MCF 10A (cell line): ENCODE results near the gene CDK18. TPM values are rescaled to one million over a fixed set of nuclear protein-coding genes. Genes with fewer than 3 reads are reported as not detected.

Experiments
- BruUV-seq: library from RNA; stranded (reverse); fragments of 400-500 nt; replicated peaks from 2 replicates; lab custom pipeline; 2021; lab: Mats Ljungman, UMichigan
- CTCF ChIA-PET: fragments of 300-600 bp; sonication (Branson Sonifier 250); formaldehyde crosslinking; extraction: SDS; loops from one replicate; lab custom pipeline; 2021; ENCODE audit warnings: antibody characterized with exemption, inconsistent platforms; lab: Yijun Ruan, JAX
- POLR2A ChIA-PET: fragments of 300-600, 350-650 bp; sonication (Branson Sonifier 250); formaldehyde crosslinking; extraction: SDS; loops from one replicate; lab custom pipeline; 2020; ENCODE audit warnings: antibody characterized with exemption, inconsistent platforms; lab: Yijun Ruan, JAX
- DNase-seq: peaks from one replicate; pipeline ENCODE4 v3.0.0-alpha.2; 2018; ENCODE audit not compliant: unreplicated experiment
- H3K27ac Mint-ChIP-seq: one replicate; pipeline ENCODE4 v1.8.0; 2022; ENCODE audit warnings: mild to moderate bottlenecking, low read depth, mixed read lengths; ENCODE audit not compliant: unreplicated experiment
- H3K27me3 Mint-ChIP-seq: one replicate; pipeline ENCODE4 v1.8.0; 2022; ENCODE audit warnings: mixed read lengths; ENCODE audit not compliant: insufficient read depth, unreplicated experiment
- H3K36me3 Mint-ChIP-seq: one replicate; pipeline ENCODE4 v1.8.0; 2022; ENCODE audit warnings: mild to moderate bottlenecking, moderate library complexity, mixed read lengths; ENCODE audit not compliant: insufficient read depth, unreplicated experiment
- H3K4me1 Mint-ChIP-seq: one replicate; pipeline ENCODE4 v1.8.0; 2022; ENCODE audit warnings: mixed read lengths; ENCODE audit not compliant: insufficient read depth, unreplicated experiment
- H3K4me3 Mint-ChIP-seq: one replicate; pipeline ENCODE4 v1.8.0; 2022; ENCODE audit warnings: mild to moderate bottlenecking, moderate library complexity, mixed read lengths; ENCODE audit not compliant: unreplicated experiment
- H3K9me3 Mint-ChIP-seq: one replicate; pipeline ENCODE4 v1.8.0; 2022; ENCODE audit warnings: mixed read lengths; ENCODE audit not compliant: unreplicated experiment
- CTCF ChIP-seq: fragments of 200-600 bp; IDR thresholded peaks from one replicate; pipeline ENCODE4 v1.8.0; 2022; ENCODE audit warnings: antibody characterized with exemption, mild to moderate bottlenecking; ENCODE audit not compliant: unreplicated experiment
- intact Hi-C: fragments of 100-400 bp; cut with micrococcal nuclease; formaldehyde crosslinking; loops from 2 replicates; pipeline ENCODE4 v1.14.1; 2022
- total RNA-seq: library from RNA; stranded (reverse); gene quantifications from 2 replicates; pipeline ENCODE4 v1.2.3, GENCODE V29; 2022

CDK18 gene
- total RNA-seq, 1 experiment from 2014 or later, result 6.8 TPM

- Mint-ChIP-seq H3K27me3 (peaks cover 77% of the 10 kb centered on the region), H3K4me3 (no peak overlapping the region), H3K36me3 (no peaks in the 10 kb centered on the region), H3K27ac (no peak overlapping the region), H3K4me1 (peaks cover 6% of the 10 kb centered on the region), H3K9me3 (no peaks in the 10 kb centered on the region)
- no peak for TF ChIP-seq CTCF
- CTCF ChIA-PET, result interaction anchor here (0.6 to 26.1 kb wide), 9 partner anchors 12 to 1123 kb away, joined by 3 to 918 read pairs (median 4); no protein-coding TSS in a partner anchor
- POLR2A ChIA-PET, result interaction anchor here (0.6 to 1.6 kb wide), 4 partner anchors 16 to 80 kb away, joined by 3 to 9 read pairs (median 3); partner anchors contain the start of gene ELK4
- BruUV-seq, result no TSS peak
- no peak for DNase-seq
- intact Hi-C loops, result no loop called here
Measured at GRCh38 chr1:205578780-205579571, 74.5 kb downstream of the CDK18 start.

- TF ChIP-seq CTCF, result no peak
- intact Hi-C loops, result no loop called here
- POLR2A ChIA-PET, result interaction anchor here (0.6 to 1.6 kb wide), 2 partner anchors 27 to 79 kb away, joined by 3 read pairs; no protein-coding TSS in a partner anchor
- CTCF ChIA-PET, result interaction anchor here (0.6 to 26.1 kb wide), 8 partner anchors 8 to 1124 kb away, joined by 3 to 918 read pairs (median 5); no protein-coding TSS in a partner anchor
- no peaks in the 10 kb centered on the region for H3K36me3 Mint-ChIP-seq
- peaks cover 69% of the 10 kb centered on the region for H3K27me3 Mint-ChIP-seq
- no TSS peak for BruUV-seq
- H3K4me3 Mint-ChIP-seq, result no peak overlapping the region
- H3K27ac Mint-ChIP-seq, result no peak overlapping the region
- peaks cover 6% of the 10 kb centered on the region for H3K4me1 Mint-ChIP-seq
- DNase-seq, result no peak
- no peaks in the 10 kb centered on the region for H3K9me3 Mint-ChIP-seq
Measured at GRCh38 chr1:205579711-205580110, 75.2 kb downstream of the CDK18 start.

- no TSS peak for BruUV-seq
- Mint-ChIP-seq H3K36me3 (no peaks in the 10 kb centered on the region), H3K4me3 (no peak overlapping the region), H3K27me3 (peaks cover 66% of the 10 kb centered on the region), H3K4me1 (peaks cover 6% of the 10 kb centered on the region), H3K9me3 (no peaks in the 10 kb centered on the region), H3K27ac (no peak overlapping the region)
- CTCF ChIA-PET, result interaction anchor here (0.6 to 26.1 kb wide), 6 partner anchors 9 to 699 kb away, joined by 3 to 918 read pairs (median 6); no protein-coding TSS in a partner anchor
- DNase-seq, result no peak
- intact Hi-C loops, result no loop called here
- POLR2A ChIA-PET, result interaction anchor here (0.6 to 0.7 kb wide), 2 partner anchors 9 to 1146 kb away, joined by 3 read pairs; no protein-coding TSS in a partner anchor
- TF ChIP-seq CTCF, result no peak
Measured at GRCh38 chr1:205580140-205580922, 75.9 kb downstream of the CDK18 start.

- H3K27ac Mint-ChIP-seq, result no peak overlapping the region
- TF ChIP-seq CTCF, result no peak
- no peak for DNase-seq
- BruUV-seq, result no TSS peak
- ChIA-PET POLR2A (no interaction called here), CTCF (interaction anchor here (0.6 to 26.1 kb wide), 5 partner anchors 9 to 91 kb away, joined by 3 to 918 read pairs (median 6); no protein-coding TSS in a partner anchor)
- H3K27me3 Mint-ChIP-seq, result peaks cover 66% of the 10 kb centered on the region
- H3K9me3 Mint-ChIP-seq, result no peaks in the 10 kb centered on the region
- no peak overlapping the region for H3K4me3 Mint-ChIP-seq
- intact Hi-C loops, result no loop called here
- H3K4me1 Mint-ChIP-seq, result peaks cover 6% of the 10 kb centered on the region
- no peaks in the 10 kb centered on the region for H3K36me3 Mint-ChIP-seq
Measured at GRCh38 chr1:205580923-205581180, 76.4 kb downstream of the CDK18 start.
